Measurements from ENCODE around the gene ZNF329.

- TF ChIP-seq, protein P1, sequence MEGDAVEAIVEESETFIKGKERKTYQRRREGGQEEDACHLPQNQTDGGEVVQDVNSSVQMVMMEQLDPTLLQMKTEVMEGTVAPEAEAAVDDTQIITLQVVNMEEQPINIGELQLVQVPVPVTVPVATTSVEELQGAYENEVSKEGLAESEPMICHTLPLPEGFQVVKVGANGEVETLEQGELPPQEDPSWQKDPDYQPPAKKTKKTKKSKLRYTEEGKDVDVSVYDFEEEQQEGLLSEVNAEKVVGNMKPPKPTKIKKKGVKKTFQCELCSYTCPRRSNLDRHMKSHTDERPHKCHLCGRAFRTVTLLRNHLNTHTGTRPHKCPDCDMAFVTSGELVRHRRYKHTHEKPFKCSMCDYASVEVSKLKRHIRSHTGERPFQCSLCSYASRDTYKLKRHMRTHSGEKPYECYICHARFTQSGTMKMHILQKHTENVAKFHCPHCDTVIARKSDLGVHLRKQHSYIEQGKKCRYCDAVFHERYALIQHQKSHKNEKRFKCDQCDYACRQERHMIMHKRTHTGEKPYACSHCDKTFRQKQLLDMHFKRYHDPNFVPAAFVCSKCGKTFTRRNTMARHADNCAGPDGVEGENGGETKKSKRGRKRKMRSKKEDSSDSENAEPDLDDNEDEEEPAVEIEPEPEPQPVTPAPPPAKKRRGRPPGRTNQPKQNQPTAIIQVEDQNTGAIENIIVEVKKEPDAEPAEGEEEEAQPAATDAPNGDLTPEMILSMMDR (conservative IDR thresholded peaks at IDR 0.05; ENCODE audit: low read length) = no peak
- TF ChIP-seq EZH2phosphoT487 (IDR thresholded peaks at IDR 0.05; ENCODE audit: borderline replicate concordance) = no peak
Observed at GRCh38 chr19:58083021-58083420, 67.6 kb downstream of the ZNF329 start.
